ENCODE data around the gene MGAT5.

MGAT5 gene

GRCh38 chr2:134443814-134444480 lies 190.1 kb downstream of the MGAT5 start:
- Histone ChIP-seq H3K27me3 (ENCODE audit: control insufficient read depth, insufficient read depth, low read length) (no peaks in the 10 kb centered on the region), H3K4me3 (ENCODE audit: low read depth, low read length) (no peak overlapping the region), H3K9ac (ENCODE audit: low read depth, low read length) (no peak overlapping the region), H3K9me3 (ENCODE audit: control insufficient read depth, insufficient read depth, low read length) (no peaks in the 10 kb centered on the region), H3K36me3 (ENCODE audit: control insufficient read depth, insufficient read depth, low read length) (peaks cover 3% of the 10 kb centered on the region), H3K4me1 (ENCODE audit: control insufficient read depth, insufficient read depth, low read length) (no peaks in the 10 kb centered on the region)

DNA sequence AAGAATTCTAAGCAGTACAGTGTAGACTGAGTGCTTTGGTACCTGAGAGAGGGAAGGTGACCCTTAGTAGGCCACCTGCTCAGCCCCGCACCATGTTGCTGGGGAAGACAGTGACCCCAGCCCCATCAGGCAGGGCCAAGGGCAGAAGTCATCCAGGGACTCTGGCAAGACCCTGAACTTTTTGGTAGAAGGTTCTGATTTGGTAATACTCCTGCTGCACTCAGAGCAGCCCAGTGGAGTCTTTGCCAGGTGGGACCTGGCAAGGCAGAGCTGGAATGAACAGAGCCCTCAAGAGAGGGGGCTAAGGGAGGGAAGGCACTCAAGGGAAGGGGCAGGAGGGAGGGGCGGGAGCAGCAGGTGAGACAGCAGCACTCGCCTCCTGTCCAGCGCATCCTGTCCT lies 191.2 kb downstream of the MGAT5 start:
- peaks cover 3% of the 10 kb centered on the region for H3K36me3 ChIP-seq (ENCODE audit: control insufficient read depth, insufficient read depth, low read length)
- no peaks in the 10 kb centered on the region for H3K27me3 ChIP-seq (ENCODE audit: control insufficient read depth, insufficient read depth, low read length)
- H3K4me1 ChIP-seq (ENCODE audit: control insufficient read depth, insufficient read depth, low read length), result no peaks in the 10 kb centered on the region
- no peak overlapping the region for H3K9ac ChIP-seq (ENCODE audit: low read depth, low read length)
- H3K9me3 ChIP-seq (ENCODE audit: control insufficient read depth, insufficient read depth, low read length), result no peaks in the 10 kb centered on the region
- no peak overlapping the region for H3K4me3 ChIP-seq (ENCODE audit: low read depth, low read length)

GRCh38 chr2:134445985-134446382 lies 192.1 kb downstream of the MGAT5 start:
- H3K4me3 ChIP-seq (ENCODE audit: low read depth, low read length), result no peak overlapping the region

DNA sequence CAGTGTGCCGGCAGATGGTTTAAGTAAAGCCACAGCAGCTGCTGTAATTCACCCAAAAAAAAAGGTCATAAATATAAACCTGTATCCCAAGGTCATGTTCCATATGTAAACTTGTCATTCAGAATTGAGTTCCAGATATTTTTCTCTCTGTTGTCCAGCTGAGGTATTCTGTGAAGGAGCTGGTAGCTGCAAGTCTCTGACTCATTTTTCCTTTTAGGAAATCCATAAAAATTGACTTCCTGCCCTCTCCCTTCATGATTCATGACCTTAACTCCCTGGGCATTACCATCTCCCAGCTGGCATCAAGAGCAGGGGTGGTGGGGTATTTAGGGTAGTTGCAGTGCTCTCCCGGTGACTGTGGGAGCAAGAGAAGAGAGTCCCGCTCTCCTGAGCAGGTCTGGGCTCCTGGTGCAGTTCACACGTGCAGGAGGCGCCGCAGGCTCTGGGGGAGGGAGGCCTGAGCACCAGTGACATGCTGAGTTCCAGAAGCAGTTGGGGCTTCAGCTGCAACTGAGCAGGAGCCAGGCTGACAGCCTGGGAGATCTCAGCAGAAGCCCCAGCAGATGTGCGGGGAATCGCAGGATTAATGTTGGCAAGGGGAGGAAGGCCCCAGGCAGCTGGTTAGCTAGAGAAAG lies 192.6 kb downstream of the MGAT5 start:
- peaks cover 2% of the 10 kb centered on the region for H3K36me3 ChIP-seq (ENCODE audit: control insufficient read depth, insufficient read depth, low read length)

More at GRCh38 chr2:134445985-134446382, 192.1 kb downstream of the MGAT5 start:
- Histone ChIP-seq H3K9ac (ENCODE audit: low read depth, low read length) (no peak overlapping the region), H3K36me3 (ENCODE audit: control insufficient read depth, insufficient read depth, low read length) (peaks cover 3% of the 10 kb centered on the region), H3K9me3 (ENCODE audit: control insufficient read depth, insufficient read depth, low read length) (no peaks in the 10 kb centered on the region), H3K4me1 (ENCODE audit: control insufficient read depth, insufficient read depth, low read length) (no peaks in the 10 kb centered on the region), H3K27me3 (ENCODE audit: control insufficient read depth, insufficient read depth, low read length) (no peaks in the 10 kb centered on the region)

DNA sequence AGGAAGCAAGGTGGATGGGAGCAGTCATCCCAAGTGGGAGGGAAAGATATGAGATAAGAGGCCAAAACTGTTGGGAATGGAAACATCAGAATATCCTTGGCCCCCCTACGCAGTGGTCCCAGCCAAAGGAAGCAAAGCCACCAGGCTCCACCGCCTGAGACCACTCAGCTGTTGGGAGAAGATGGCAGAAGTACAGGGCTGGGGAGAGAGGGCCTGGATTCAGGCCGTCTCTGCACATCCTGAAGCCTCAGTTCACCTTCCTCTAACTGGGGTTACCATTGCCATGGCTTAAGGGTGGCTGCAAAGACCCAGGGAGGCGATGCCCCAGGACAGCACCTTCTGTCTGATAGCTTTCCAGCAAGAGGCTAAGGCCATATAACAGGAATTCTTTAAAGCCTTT lies 193.8 kb downstream of the MGAT5 start:
- Histone ChIP-seq H3K9ac (ENCODE audit: low read depth, low read length) (no peak overlapping the region), H3K4me3 (ENCODE audit: low read depth, low read length) (no peak overlapping the region), H3K4me1 (ENCODE audit: control insufficient read depth, insufficient read depth, low read length) (no peaks in the 10 kb centered on the region), H3K27me3 (ENCODE audit: control insufficient read depth, insufficient read depth, low read length) (no peaks in the 10 kb centered on the region), H3K9me3 (ENCODE audit: control insufficient read depth, insufficient read depth, low read length) (no peaks in the 10 kb centered on the region), H3K36me3 (ENCODE audit: control insufficient read depth, insufficient read depth, low read length) (no peaks in the 10 kb centered on the region)

More for the DNA sequence above, 192.6 kb downstream of the MGAT5 start:
- no peaks in the 10 kb centered on the region for H3K27me3 ChIP-seq (ENCODE audit: control insufficient read depth, insufficient read depth, low read length)
- no peak overlapping the region for H3K4me3 ChIP-seq (ENCODE audit: low read depth, low read length)
- no peaks in the 10 kb centered on the region for H3K9me3 ChIP-seq (ENCODE audit: control insufficient read depth, insufficient read depth, low read length)
- H3K9ac ChIP-seq (ENCODE audit: low read depth, low read length), result no peak overlapping the region
- no peaks in the 10 kb centered on the region for H3K4me1 ChIP-seq (ENCODE audit: control insufficient read depth, insufficient read depth, low read length)

DNA sequence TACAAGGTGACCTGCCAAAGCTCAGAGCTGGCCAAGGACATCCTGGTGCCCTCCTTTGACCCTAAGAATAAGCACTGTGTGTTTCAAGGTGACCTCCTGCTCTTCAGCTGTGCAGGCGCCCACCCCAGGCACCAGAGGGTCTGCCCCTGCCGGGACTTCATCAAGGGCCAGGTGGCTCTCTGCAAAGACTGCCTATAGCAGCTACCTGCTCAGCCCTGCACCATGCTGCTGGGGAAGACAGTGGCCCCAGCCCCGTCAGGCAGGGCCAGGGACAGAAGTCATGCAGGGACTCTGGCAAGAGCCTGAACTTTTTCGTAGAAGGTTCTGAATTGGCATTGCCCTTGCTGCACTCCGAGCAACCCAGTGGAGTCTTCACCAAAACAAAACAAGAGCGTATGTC lies 194.8 kb downstream of the MGAT5 start:
- Histone ChIP-seq H3K4me3 (ENCODE audit: low read depth, low read length) (no peak overlapping the region), H3K36me3 (ENCODE audit: control insufficient read depth, insufficient read depth, low read length) (no peaks in the 10 kb centered on the region), H3K9ac (ENCODE audit: low read depth, low read length) (no peak overlapping the region), H3K27me3 (ENCODE audit: control insufficient read depth, insufficient read depth, low read length) (no peaks in the 10 kb centered on the region), H3K9me3 (ENCODE audit: control insufficient read depth, insufficient read depth, low read length) (no peaks in the 10 kb centered on the region), H3K4me1 (ENCODE audit: control insufficient read depth, insufficient read depth, low read length) (no peaks in the 10 kb centered on the region)

GRCh38 chr2:134449157-134449556 lies 195.3 kb downstream of the MGAT5 start:
- no peaks in the 10 kb centered on the region for H3K36me3 ChIP-seq (ENCODE audit: control insufficient read depth, insufficient read depth, low read length)
- H3K9me3 ChIP-seq (ENCODE audit: control insufficient read depth, insufficient read depth, low read length), result no peaks in the 10 kb centered on the region
- H3K9ac ChIP-seq (ENCODE audit: low read depth, low read length), result no peak overlapping the region
- H3K4me3 ChIP-seq (ENCODE audit: low read depth, low read length), result no peak overlapping the region
- no peaks in the 10 kb centered on the region for H3K4me1 ChIP-seq (ENCODE audit: control insufficient read depth, insufficient read depth, low read length)
- no peaks in the 10 kb centered on the region for H3K27me3 ChIP-seq (ENCODE audit: control insufficient read depth, insufficient read depth, low read length)

DNA sequence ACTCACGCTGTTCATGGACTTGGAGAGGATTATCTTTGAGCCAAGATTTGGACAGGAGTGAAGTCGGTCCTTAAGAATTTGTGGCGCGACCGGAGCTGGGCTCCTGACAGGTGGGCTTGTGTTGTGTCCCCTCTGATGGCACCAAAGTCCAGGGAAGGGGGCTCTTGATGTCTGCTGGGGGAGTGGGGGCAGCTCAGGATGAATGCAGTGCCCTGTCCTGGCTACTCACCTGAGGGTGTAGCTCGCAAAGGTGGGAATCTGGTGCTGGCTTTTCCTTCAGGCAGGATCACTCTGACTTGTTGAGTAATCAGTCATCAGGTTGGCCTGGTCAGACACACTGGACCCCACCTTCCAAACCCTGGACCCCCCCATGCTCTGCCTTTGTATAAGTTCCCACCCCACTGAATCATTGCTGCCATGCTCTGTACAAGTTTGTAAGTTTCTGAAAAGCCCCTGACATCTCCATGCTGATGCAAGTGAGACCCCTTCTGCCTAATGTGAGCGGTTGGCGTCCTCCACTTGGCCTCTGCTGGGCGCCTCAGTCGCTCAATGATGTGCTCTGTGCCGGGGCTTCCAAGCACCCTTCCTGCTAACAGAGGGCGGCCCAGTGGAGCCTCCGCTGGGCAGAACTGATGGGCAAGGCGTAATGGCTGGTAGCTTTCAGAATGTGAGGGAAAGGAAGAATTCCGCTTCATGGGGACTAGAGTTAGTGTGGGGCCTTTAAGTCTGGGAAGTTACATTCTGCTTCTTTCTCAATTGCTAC lies 196.1 kb downstream of the MGAT5 start:
- H3K4me1 ChIP-seq (ENCODE audit: control insufficient read depth, insufficient read depth, low read length), result no peaks in the 10 kb centered on the region
- H3K27me3 ChIP-seq (ENCODE audit: control insufficient read depth, insufficient read depth, low read length), result no peaks in the 10 kb centered on the region
- no peaks in the 10 kb centered on the region for H3K36me3 ChIP-seq (ENCODE audit: control insufficient read depth, insufficient read depth, low read length)
- no peak overlapping the region for H3K9ac ChIP-seq (ENCODE audit: low read depth, low read length)
- no peak overlapping the region for H3K4me3 ChIP-seq (ENCODE audit: low read depth, low read length)
- no peaks in the 10 kb centered on the region for H3K9me3 ChIP-seq (ENCODE audit: control insufficient read depth, insufficient read depth, low read length)

GRCh38 chr2:134451347-134451630 lies 197.4 kb downstream of the MGAT5 start:
- Histone ChIP-seq H3K4me3 (ENCODE audit: low read depth, low read length) (no peak overlapping the region), H3K4me1 (ENCODE audit: control insufficient read depth, insufficient read depth, low read length) (no peaks in the 10 kb centered on the region), H3K36me3 (ENCODE audit: control insufficient read depth, insufficient read depth, low read length) (no peaks in the 10 kb centered on the region), H3K27me3 (ENCODE audit: control insufficient read depth, insufficient read depth, low read length) (no peaks in the 10 kb centered on the region), H3K9me3 (ENCODE audit: control insufficient read depth, insufficient read depth, low read length) (no peaks in the 10 kb centered on the region), H3K9ac (ENCODE audit: low read depth, low read length) (no peak overlapping the region)

DNA sequence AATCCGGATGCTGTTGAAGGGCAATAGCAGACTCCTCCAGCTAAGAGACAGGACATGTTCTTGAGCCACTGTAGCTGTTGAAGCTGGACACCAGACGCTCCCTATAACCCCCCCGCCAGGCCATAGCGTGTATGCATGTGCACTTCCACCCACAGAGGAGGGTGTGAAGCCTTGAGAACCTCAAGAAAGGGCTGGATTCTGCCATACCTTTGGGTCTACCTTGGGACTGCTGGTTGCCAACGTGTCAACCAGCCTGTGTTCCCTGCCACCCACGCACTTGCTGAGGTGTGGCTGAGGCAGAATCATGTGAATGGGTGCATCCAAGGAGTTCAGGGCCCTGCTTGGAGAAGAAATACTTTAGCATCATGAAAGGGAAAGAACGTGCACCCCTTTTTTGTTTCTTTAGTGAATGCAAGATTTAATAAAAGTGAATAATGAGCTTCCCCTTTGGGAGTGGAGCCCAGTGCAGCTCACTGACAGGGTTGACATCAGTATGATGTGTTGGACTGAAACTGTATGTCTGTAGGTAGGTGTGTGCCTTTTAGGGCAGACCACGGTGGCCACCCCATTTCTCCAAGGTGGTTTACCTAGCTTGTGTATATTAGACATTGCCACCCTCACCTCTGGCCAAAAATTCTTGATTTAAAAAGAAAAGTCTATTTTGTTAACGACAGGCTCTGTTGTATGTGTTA lies 198.3 kb downstream of the MGAT5 start:
- Histone ChIP-seq H3K4me3 (ENCODE audit: low read depth, low read length) (no peak overlapping the region), H3K9me3 (ENCODE audit: control insufficient read depth, insufficient read depth, low read length) (no peaks in the 10 kb centered on the region), H3K36me3 (ENCODE audit: control insufficient read depth, insufficient read depth, low read length) (no peaks in the 10 kb centered on the region), H3K4me1 (ENCODE audit: control insufficient read depth, insufficient read depth, low read length) (no peaks in the 10 kb centered on the region), H3K27me3 (ENCODE audit: control insufficient read depth, insufficient read depth, low read length) (no peaks in the 10 kb centered on the region), H3K9ac (ENCODE audit: low read depth, low read length) (no peak overlapping the region)

GRCh38 chr2:134453476-134453875 lies 199.6 kb downstream of the MGAT5 start:
- H3K4me1 ChIP-seq (ENCODE audit: control insufficient read depth, insufficient read depth, low read length), result no peaks in the 10 kb centered on the region
- no peak overlapping the region for H3K4me3 ChIP-seq (ENCODE audit: low read depth, low read length)
- no peaks in the 10 kb centered on the region for H3K9me3 ChIP-seq (ENCODE audit: control insufficient read depth, insufficient read depth, low read length)
- no peak overlapping the region for H3K9ac ChIP-seq (ENCODE audit: low read depth, low read length)
- H3K36me3 ChIP-seq (ENCODE audit: control insufficient read depth, insufficient read depth, low read length), result no peaks in the 10 kb centered on the region
- no peaks in the 10 kb centered on the region for H3K27me3 ChIP-seq (ENCODE audit: control insufficient read depth, insufficient read depth, low read length)
